HepG2 (cell line): ENCODE data around the gene PLA2G2A. TPM values are rescaled to one million over a fixed set of nuclear protein-coding genes. Genes with fewer than 3 reads are reported as not detected.
A peak's percentile ranks its signal among the peaks of the same experiment; 100 is the strongest.

ENCODE experiments used
- AKNA ChIP-seq: sonication (generic); formaldehyde crosslinking; IDR thresholded peaks from 2 replicates; pipeline ENCODE4 v1.4.0; 2020; ENCODE audit warnings: missing genetic modification reagents, borderline replicate concordance
- HOXA5 ChIP-seq: sonication (generic); formaldehyde crosslinking; IDR thresholded peaks from 2 replicates; pipeline ENCODE4 v1.4.0; 2020; ENCODE audit warnings: missing genetic modification reagents
- NCOA1 ChIP-seq: sonication (generic); formaldehyde crosslinking; IDR thresholded peaks from 2 replicates; pipeline ENCODE4 v1.9.0; 2021; ENCODE audit warnings: missing genetic modification reagents
- NFE2 ChIP-seq: sonication (generic); formaldehyde crosslinking; IDR thresholded peaks from 2 replicates; pipeline ENCODE4 v1.4.0; 2020; ENCODE audit warnings: missing genetic modification reagents
- NFKBIZ ChIP-seq: IDR thresholded peaks from 2 replicates; pipeline ENCODE4 v1.6.1; 2018; ENCODE audit warnings: missing genetic modification reagents, missing compliant biosample characterization
- SMAD9 ChIP-seq: sonication (generic); formaldehyde crosslinking; IDR thresholded peaks from 2 replicates; pipeline ENCODE4 v1.5.1; 2020; ENCODE audit warnings: mild to moderate bottlenecking, missing genetic modification reagents
- SRY ChIP-seq: sonication (generic); formaldehyde crosslinking; IDR thresholded peaks from 2 replicates; pipeline ENCODE4 v1.8.0; 2022; ENCODE audit warnings: mild to moderate bottlenecking, missing genetic modification reagents
- THRA ChIP-seq: sonication (generic); formaldehyde crosslinking; IDR thresholded peaks from 2 replicates; pipeline ENCODE4 v1.4.0; 2020; ENCODE audit warnings: missing genetic modification reagents, borderline replicate concordance
- TSC22D2 ChIP-seq: sonication (generic); formaldehyde crosslinking; IDR thresholded peaks from 2 replicates; pipeline ENCODE4 v1.5.1; 2020; ENCODE audit warnings: missing genetic modification reagents, mild to moderate bottlenecking, borderline replicate concordance
- ZBTB7B ChIP-seq: sonication (generic); formaldehyde crosslinking; IDR thresholded peaks from 2 replicates; pipeline ENCODE4 v1.4.0; 2020; ENCODE audit warnings: missing genetic modification reagents
- ZKSCAN8 ChIP-seq: IDR thresholded peaks from 2 replicates; pipeline ENCODE4 v1.6.1; 2016; ENCODE audit warnings: borderline replicate concordance, missing genetic modification reagents, missing compliant biosample characterization
- ZNF546 ChIP-seq: sonication (generic); formaldehyde crosslinking; conservative IDR thresholded peaks from 2 replicates; pipeline ENCODE4 v1.8.1; 2023; ENCODE audit warnings: mild to moderate bottlenecking, missing genetic modification reagents
- ZNF598 ChIP-seq: sonication (generic); formaldehyde crosslinking; IDR thresholded peaks from 2 replicates; pipeline ENCODE4 v1.5.1; 2020; ENCODE audit warnings: mild to moderate bottlenecking, missing genetic modification reagents, borderline replicate concordance
- polyA plus RNA-seq, 8 experiments: library from polyadenylated mRNA; depleted of rRNA in 3 of 8; stranded (reverse) in 7 of 8; unstranded in 1 of 8; fragments of >200 nt; fragmentation: Illumina TruSeq in 4 of 8; extraction: Trizol in 4 of 8; gene quantifications; 2 replicates each; pipeline versions ENCODE4 v1.2.1 to v1.2.3, GENCODE V29; 2011 to 2016; ENCODE audit warnings: low read depth in 4 of 8, missing spikeins in 1 of 8, mixed read lengths in 1 of 8; ENCODE audit not compliant: insufficient read depth in 1 of 8
- total RNA-seq, 5 experiments: library from RNA; depleted of rRNA; stranded (reverse); fragments of >200 nt; fragmentation: Illumina TruSeq; extraction: Trizol; gene quantifications; 2 replicates each; pipeline ENCODE4 v1.2.3, GENCODE V29; 2016; ENCODE audit warnings: low read depth in 1 of 5
- TF ChIP-seq, protein P1 (sequence below): sonication (generic); formaldehyde crosslinking; IDR thresholded peaks from 2 replicates; pipeline ENCODE4 v1.5.1; 2020; ENCODE audit warnings: missing genetic modification reagents, mild to moderate bottlenecking, borderline replicate concordance
- TF ChIP-seq, protein P2 (sequence below), 2 experiments: IDR thresholded peaks; 2 replicates each; pipeline ENCODE4 v1.6.1; 2011 to 2012; ENCODE audit warnings: low read length in 2 of 2, borderline replicate concordance in 1 of 2, low read depth in 1 of 2, mild to moderate bottlenecking in 1 of 2, moderate library complexity in 1 of 2
- TF ChIP-seq, protein P3 (sequence below): sonication (generic); formaldehyde crosslinking; IDR thresholded peaks from 2 replicates; pipeline ENCODE4 v1.5.0; 2020; ENCODE audit warnings: missing genetic modification reagents

Gene PLA2G2A
- total and polyA plus RNA-seq, 2 of the 13 experiments (the other 11 are each of a cell fraction or from before 2014, with no cell fraction given): 0.35 to 30.3 TPM

- TF ChIP-seq TSC22D2 (CRISPR knock-in tag) (no peak), NFE2 (CRISPR knock-in tag) (no peak), NFKBIZ (CRISPR knock-in tag) (peak; percentile 92), AKNA (no peak), ZNF598 (no peak), NCOA1 (CRISPR knock-in tag) (no peak), ZNF546 (CRISPR knock-in tag) (no peak), HOXA5 (peak; percentile 87), THRA (peak; percentile 97), ZBTB7B (peak; percentile 50; the same call in 1 of the 2 replicates), SMAD9 (CRISPR knock-in tag) (no peak), ZKSCAN8 (CRISPR knock-in tag) (peak; percentile 88), SRY (CRISPR knock-in tag) (no peak)
- TF ChIP-seq, protein P1, sequence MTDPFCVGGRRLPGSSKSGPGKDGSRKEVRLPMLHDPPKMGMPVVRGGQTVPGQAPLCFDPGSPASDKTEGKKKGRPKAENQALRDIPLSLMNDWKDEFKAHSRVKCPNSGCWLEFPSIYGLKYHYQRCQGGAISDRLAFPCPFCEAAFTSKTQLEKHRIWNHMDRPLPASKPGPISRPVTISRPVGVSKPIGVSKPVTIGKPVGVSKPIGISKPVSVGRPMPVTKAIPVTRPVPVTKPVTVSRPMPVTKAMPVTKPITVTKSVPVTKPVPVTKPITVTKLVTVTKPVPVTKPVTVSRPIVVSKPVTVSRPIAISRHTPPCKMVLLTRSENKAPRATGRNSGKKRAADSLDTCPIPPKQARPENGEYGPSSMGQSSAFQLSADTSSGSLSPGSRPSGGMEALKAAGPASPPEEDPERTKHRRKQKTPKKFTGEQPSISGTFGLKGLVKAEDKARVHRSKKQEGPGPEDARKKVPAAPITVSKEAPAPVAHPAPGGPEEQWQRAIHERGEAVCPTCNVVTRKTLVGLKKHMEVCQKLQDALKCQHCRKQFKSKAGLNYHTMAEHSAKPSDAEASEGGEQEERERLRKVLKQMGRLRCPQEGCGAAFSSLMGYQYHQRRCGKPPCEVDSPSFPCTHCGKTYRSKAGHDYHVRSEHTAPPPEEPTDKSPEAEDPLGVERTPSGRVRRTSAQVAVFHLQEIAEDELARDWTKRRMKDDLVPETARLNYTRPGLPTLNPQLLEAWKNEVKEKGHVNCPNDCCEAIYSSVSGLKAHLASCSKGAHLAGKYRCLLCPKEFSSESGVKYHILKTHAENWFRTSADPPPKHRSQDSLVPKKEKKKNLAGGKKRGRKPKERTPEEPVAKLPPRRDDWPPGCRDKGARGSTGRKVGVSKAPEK (CRISPR knock-in tag): no peak
- TF ChIP-seq, protein P2, sequence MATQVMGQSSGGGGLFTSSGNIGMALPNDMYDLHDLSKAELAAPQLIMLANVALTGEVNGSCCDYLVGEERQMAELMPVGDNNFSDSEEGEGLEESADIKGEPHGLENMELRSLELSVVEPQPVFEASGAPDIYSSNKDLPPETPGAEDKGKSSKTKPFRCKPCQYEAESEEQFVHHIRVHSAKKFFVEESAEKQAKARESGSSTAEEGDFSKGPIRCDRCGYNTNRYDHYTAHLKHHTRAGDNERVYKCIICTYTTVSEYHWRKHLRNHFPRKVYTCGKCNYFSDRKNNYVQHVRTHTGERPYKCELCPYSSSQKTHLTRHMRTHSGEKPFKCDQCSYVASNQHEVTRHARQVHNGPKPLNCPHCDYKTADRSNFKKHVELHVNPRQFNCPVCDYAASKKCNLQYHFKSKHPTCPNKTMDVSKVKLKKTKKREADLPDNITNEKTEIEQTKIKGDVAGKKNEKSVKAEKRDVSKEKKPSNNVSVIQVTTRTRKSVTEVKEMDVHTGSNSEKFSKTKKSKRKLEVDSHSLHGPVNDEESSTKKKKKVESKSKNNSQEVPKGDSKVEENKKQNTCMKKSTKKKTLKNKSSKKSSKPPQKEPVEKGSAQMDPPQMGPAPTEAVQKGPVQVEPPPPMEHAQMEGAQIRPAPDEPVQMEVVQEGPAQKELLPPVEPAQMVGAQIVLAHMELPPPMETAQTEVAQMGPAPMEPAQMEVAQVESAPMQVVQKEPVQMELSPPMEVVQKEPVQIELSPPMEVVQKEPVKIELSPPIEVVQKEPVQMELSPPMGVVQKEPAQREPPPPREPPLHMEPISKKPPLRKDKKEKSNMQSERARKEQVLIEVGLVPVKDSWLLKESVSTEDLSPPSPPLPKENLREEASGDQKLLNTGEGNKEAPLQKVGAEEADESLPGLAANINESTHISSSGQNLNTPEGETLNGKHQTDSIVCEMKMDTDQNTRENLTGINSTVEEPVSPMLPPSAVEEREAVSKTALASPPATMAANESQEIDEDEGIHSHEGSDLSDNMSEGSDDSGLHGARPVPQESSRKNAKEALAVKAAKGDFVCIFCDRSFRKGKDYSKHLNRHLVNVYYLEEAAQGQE (IDR thresholded peaks at IDR 0.05; ENCODE audit: borderline replicate concordance in 1 of 2, low read depth in 1 of 2, low read length in 2 of 2): peak in 1 of 2 experiments; percentile 57; a peak in 1 of 4 replicates
- TF ChIP-seq, protein P3, sequence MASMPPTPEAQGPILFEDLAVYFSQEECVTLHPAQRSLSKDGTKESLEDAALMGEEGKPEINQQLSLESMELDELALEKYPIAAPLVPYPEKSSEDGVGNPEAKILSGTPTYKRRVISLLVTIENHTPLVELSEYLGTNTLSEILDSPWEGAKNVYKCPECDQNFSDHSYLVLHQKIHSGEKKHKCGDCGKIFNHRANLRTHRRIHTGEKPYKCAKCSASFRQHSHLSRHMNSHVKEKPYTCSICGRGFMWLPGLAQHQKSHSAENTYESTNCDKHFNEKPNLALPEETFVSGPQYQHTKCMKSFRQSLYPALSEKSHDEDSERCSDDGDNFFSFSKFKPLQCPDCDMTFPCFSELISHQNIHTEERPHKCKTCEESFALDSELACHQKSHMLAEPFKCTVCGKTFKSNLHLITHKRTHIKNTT (CRISPR knock-in tag): no peak
These were observed 8.3 kb upstream of the PLA2G2A start (continued) for GRCh38 chr1:19987719-19988118.
